ENCODE results near the gene RFPL1.
"Not testable (repeated sequence)": the region's sequence is repeated elsewhere in the genome, so short reads cannot be mapped to it uniquely, and the experiment has no call there.

RFPL1 gene

DNA sequence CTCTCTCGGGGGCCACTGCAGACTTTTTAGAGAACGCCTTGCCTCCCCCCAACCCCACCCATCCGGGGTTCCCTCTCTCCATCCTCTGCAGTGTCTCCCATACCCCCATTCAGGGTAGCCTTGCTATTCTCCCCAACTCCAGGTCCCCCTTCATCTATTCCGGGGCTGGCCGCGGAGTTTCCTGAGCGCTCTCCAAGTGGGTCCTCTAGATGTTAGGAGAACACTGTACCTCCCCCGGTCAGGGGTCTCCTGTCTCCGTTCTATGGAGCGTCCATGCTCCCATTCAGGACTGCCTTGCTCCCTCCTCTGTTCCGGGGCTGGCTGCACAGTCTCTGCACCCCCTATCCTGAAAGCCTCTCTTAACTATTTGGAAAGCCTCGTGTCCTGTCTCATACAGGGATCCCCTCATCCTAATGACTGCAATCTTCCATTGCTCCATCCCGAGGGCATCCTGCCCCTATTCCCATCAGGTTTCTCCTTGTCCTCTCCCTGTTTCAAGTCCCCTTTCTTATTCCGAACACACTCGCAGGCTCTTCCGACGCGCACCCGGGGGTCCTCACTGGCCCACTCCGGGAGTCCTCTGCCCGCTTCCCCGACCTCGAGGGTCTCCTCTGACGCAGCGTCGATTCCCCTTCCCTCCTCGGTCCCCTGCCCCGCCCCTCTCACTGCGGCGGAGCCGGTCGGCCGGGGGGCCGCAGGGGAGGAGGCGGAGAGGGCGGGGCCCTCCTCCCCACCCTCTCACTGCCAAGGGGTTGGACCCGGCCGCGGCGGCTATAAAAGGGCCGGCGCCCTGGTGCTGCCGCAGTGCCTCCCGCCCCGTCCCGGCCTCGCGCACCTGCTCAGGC, 41.3 kb downstream of the RFPL1 start, which contains the start of gene NEFH:
NEFH (plus strand) TSS at position 802 of the 845 bp plus-strand sequence. CDS start 45 bp downstream, outside the sequence.
- DNase-seq = no peak

- no peak for DNase-seq
These were observed 41.8 kb downstream of the RFPL1 start for GRCh38 chr22:29480262-29480511.

GRCh38 chr22:29480512-29481264, 42.3 kb downstream of the RFPL1 start:
- DNase-seq = no peak

- DNase-seq = no peak
These were observed 43.0 kb downstream of the RFPL1 start for GRCh38 chr22:29481265-29482000.

DNA sequence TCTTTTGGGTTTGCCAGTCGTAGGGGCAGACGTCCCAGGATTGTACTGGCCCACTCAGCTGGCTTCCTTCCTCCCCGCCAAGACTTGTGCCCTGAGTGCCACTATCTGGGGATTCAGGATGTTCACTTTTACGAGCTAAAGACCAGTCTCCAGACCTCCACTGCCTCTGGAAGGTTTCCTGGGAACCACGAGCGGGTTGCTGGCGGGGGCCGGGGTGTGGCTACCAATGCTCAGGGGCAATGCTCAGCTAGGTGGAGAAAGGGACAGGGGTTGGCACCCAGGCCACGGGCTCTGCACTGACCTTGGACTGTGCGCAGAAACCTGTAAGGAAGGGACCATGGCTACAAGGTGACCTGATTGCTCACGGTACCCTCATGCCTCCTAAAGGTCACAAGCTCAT, 43.9 kb downstream of the RFPL1 start:
- no peak for DNase-seq

DNA sequence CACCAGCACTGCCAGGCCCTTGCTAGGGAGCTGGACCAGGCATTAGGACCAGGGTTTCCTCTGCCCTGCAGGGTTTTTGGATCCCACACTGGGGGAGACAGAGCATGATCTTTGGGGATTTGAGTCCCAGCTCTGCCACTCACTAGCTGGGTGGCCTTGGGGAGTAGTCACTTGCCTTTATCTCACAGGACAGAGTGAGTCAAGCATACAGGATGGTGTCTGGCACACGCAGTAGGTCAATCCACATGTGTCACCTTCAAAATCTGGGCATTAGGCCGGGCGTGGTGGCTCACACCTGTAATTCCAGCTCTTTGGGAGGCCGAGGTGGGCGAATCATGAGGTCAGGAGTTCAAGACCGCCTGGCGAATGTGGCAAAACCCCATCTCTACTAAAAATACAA, 44.3 kb downstream of the RFPL1 start:
- no peak for DNase-seq

GRCh38 chr22:29483254-29483653, 44.9 kb downstream of the RFPL1 start:
- no peak for DNase-seq

GRCh38 chr22:29484642-29485041, 46.3 kb downstream of the RFPL1 start:
- DNase-seq = no peak

DNA sequence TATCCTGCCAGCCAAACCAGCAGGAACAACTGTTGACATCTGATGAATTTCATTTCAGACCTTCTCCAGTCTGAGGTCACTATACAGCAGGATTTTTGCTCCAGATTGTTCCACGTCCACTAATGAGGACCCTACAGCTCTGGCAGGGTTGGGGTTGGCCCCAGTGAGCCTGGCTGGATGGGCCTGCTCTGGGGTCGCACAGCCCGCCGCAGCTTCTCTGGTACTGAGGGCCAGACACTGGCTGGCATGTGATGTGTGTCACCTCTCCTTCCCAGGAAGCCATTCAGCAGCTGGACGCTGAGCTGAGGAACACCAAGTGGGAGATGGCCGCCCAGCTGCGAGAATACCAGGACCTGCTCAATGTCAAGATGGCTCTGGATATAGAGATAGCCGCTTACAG, 47.1 kb downstream of the RFPL1 start:
- no peak for DNase-seq

DNA sequence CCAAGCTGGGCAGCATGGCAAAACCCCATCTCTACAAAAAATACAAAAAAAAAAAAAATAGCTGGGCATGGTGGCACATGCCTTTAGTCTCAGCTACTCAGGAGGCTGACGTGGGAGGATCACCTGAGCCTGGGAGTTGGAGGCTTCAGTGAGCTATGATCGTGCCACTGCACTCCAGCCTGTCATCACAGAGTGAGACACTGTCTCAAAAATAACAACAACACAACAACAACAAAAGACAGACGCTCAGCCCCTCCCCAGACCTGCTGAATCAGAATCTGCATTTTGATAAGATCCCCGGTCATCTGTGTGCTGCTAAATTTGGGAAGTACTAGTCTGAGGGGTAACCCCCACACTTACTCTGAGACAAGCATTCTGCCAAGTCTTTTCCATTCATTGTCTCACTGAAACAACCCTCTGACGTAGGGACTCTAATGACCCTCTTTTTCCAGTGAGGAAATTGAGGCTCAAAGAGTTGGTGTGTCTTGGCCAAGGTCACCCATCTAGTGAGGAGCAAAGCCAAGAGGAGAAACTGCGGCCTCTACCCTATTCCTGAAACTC, 49.1 kb downstream of the RFPL1 start:
- DNase-seq = no peak

- DNase-seq = not testable (repeated sequence)
These were observed 50.9 kb downstream of the RFPL1 start for GRCh38 chr22:29489127-29489780.

- DNase-seq = no peak
These were observed 52.6 kb downstream of the RFPL1 start for GRCh38 chr22:29491012-29491411.

Data from RPMI8226 (cell line).